HTR-8/SVneo (cell line): ENCODE data around the gene MAP2.

Experiments
- DNase-seq: peaks from one replicate; pipeline ENCODE4 v3.0.0; 2011; ENCODE audit warnings: low spot score, mixed read lengths; ENCODE audit not compliant: insufficient read length
- FAIRE-seq: peaks from 2 replicates; lab custom pipeline; 2011; peaks lifted over from hg19 to GRCh38; lab: Jason Lieb, UNC

Gene MAP2

GRCh38 chr2:209424199-209424701, 403 bp downstream of the MAP2 start:
- no peak for FAIRE-seq
- DNase-seq: peak; percentile 10

- FAIRE-seq (no peak), DNase-seq (no peak)
Observed at GRCh38 chr2:209424781-209425470, 1.1 kb downstream of the MAP2 start.

GRCh38 chr2:209425471-209426071, 1.7 kb downstream of the MAP2 start:
- DNase-seq: peak; percentile 21
- FAIRE-seq: no peak

GRCh38 chr2:209426432-209426831, 2.6 kb downstream of the MAP2 start:
- no peak for FAIRE-seq
- DNase-seq: no peak

- DNase-seq (peak; percentile 10), FAIRE-seq (no peak)
Observed at GRCh38 chr2:209431701-209432100, 7.9 kb downstream of the MAP2 start.

GRCh38 chr2:209441541-209441940, 17.7 kb downstream of the MAP2 start:
- DNase-seq (no peak), FAIRE-seq (no peak)

- no peak for FAIRE-seq
- no peak for DNase-seq
Observed at GRCh38 chr2:209442939-209443338, 19.1 kb downstream of the MAP2 start.

GRCh38 chr2:209445485-209445884, 21.6 kb downstream of the MAP2 start:
- FAIRE-seq (no peak), DNase-seq (no peak)

- FAIRE-seq: no peak
- DNase-seq: no peak
Observed at GRCh38 chr2:209451209-209451834, 27.5 kb downstream of the MAP2 start.

- DNase-seq: no peak
- no peak for FAIRE-seq
Observed at GRCh38 chr2:209456489-209456888, 32.6 kb downstream of the MAP2 start.

GRCh38 chr2:209458008-209458979, 34.4 kb downstream of the MAP2 start:
- no peak for DNase-seq
- FAIRE-seq: no peak

GRCh38 chr2:209459359-209459758, 35.5 kb downstream of the MAP2 start:
- FAIRE-seq (no peak), DNase-seq (no peak)

- DNase-seq (no peak), FAIRE-seq (no peak)
Observed at GRCh38 chr2:209460151-209460761, 36.4 kb downstream of the MAP2 start.

GRCh38 chr2:209463226-209463625, 39.4 kb downstream of the MAP2 start:
- no peak for FAIRE-seq
- DNase-seq: no peak

GRCh38 chr2:209463835-209464234, 40.0 kb downstream of the MAP2 start:
- FAIRE-seq (no peak), DNase-seq (no peak)

- no peak for FAIRE-seq
- no peak for DNase-seq
Observed at GRCh38 chr2:209468846-209469245, 45.0 kb downstream of the MAP2 start.

GRCh38 chr2:209469481-209469880, 45.6 kb downstream of the MAP2 start:
- no peak for FAIRE-seq
- DNase-seq: no peak

- DNase-seq (no peak), FAIRE-seq (no peak)
Observed at GRCh38 chr2:209470466-209470865, 46.6 kb downstream of the MAP2 start.

GRCh38 chr2:209471037-209471436, 47.2 kb downstream of the MAP2 start:
- DNase-seq (no peak), FAIRE-seq (no peak)
